ENCODE measurements around the gene CEP41. TPM values are rescaled to one million over a fixed set of nuclear protein-coding genes. Genes with fewer than 3 reads are reported as not detected.

The CEP41 gene
- total and polyA plus RNA-seq, 2 of the 13 experiments (the other 11 are each of a cell fraction or from before 2014, with no cell fraction given) = 8.7 to 9.0 TPM

DNA sequence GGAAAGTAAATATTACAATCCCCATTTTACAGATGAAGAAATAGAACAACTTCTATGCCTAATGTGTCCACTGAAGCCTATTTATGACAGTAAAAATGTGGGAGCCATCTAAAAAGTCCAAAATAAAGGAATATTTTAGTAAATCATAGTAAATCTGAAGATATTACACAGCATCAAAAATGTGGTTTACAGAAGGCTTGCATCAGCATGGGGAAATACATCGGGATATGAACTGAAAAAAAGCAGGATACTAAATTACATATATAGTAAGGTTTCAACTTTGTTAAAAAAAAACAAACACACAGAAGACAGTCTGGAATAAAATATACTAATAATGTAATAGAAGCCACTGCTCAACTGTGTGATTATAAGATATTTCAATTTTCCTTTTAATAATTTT is 39.7 kb downstream of the CEP41 start (continued):
- no peak for TF ChIP-seq ZNF724P (CRISPR knock-in tag; IDR thresholded peaks at IDR 0.05; ENCODE audit: borderline replicate concordance)
- no peak for TF ChIP-seq ZNF24 (IDR thresholded peaks at IDR 0.05)

DNA sequence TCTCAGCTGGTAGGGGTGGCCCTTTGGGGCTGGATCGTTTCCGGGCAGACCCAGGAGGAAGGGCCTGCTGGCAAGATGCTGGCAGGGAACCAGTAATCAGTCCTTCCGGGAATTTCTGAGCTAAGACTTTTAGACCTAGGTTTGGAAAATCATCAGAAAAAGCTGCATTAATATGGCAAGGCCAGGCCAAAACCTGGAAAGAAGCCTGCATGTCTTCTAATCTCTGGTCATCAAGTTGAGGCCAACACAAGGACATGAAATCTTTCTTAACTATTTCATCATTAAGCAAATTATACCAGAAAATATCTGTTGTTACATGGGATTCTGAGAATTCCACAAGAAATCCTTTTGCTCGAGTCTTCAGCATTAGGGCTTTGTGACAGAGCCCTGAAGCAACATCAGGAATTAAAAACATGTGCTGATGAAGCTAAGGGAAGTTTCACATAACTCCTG is 40.7 kb downstream of the CEP41 start:
- intact Hi-C loops (cut with micrococcal nuclease; ENCODE audit: unreplicated experiment) (no loop called here), in situ Hi-C loops (cut with HindIII; ENCODE audit: extremely low pct_ligation_motif_present, low pct_unique_long_range_greater_than_20kb) (no loop called here)
- no peaks in the 10 kb centered on the region for H3K4me1 ChIP-seq (ENCODE audit: insufficient read depth, low read length)
- H3K27me3 ChIP-seq (ENCODE audit: control insufficient read depth in 1 of 2, insufficient read depth in 2 of 2, low read length in 2 of 2) = no peaks in the 10 kb centered on the region
- ChIA-PET POLR2A (no interaction called here), CTCF (ENCODE audit: low intra/inter-chr PET ratio, low total read pairs) (no interaction called here)
- H3K4me3 ChIP-seq (replicated peaks in 1 of 3; ENCODE audit: insufficient read depth in 1 of 3, low read depth in 2 of 3, low read length in 3 of 3) = no peak overlapping the region
- FAIRE-seq = no peak
- ATAC-seq = no peak
- WGBS (ENCODE audit: low lambda C conversion rate) = 77% methylated on average over 4 of the region's 4 CpGs
- H3K27ac ChIP-seq (ENCODE audit: extremely low read length, insufficient read depth, low read length) = no peak overlapping the region
- H3K36me3 ChIP-seq (replicated peaks in 1 of 2; ENCODE audit: control insufficient read depth in 1 of 2, insufficient read depth in 2 of 2, low read length in 2 of 2) = no peaks in the 10 kb centered on the region; a peak in 1 of 5 replicates
- no peak for DNase-seq (ENCODE audit: low spot score)
- no peaks in the 10 kb centered on the region for H3K9me3 ChIP-seq (ENCODE audit: low read length)
- no peak overlapping the region for H3K4me2 ChIP-seq (ENCODE audit: low read depth, low read length)
- no peak overlapping the region for H3K9ac ChIP-seq (ENCODE audit: insufficient read depth, low read depth, low read length)
- BruUV-seq (replicated peaks) = no TSS peak
- H3K79me2 ChIP-seq (ENCODE audit: insufficient read depth, low read length) = no peaks in the 10 kb centered on the region
- no peak overlapping the region for H2AFZ ChIP-seq (ENCODE audit: low read length)
- TF ChIP-seq ELF3 (CRISPR knock-in tag; IDR thresholded peaks at IDR 0.05) (no peak), ZNF510 (CRISPR knock-in tag; IDR thresholded peaks at IDR 0.05; ENCODE audit: low read depth) (no peak), MIER3 (CRISPR knock-in tag; IDR thresholded peaks at IDR 0.05; ENCODE audit: borderline replicate concordance) (no peak), MXD4 (CRISPR knock-in tag; IDR thresholded peaks at IDR 0.05) (no peak), ZNF30 (CRISPR knock-in tag; IDR thresholded peaks at IDR 0.05) (no peak), FIP1L1 (IDR thresholded peaks at IDR 0.05; ENCODE audit: borderline replicate concordance, insufficient read depth, low read depth, low read length) (no peak), ZNF296 (CRISPR knock-in tag; conservative IDR thresholded peaks at IDR 0.05) (no peak), ZNF724P (CRISPR knock-in tag; IDR thresholded peaks at IDR 0.05; ENCODE audit: borderline replicate concordance) (no peak), ZNF737 (CRISPR knock-in tag; IDR thresholded peaks at IDR 0.05; ENCODE audit: borderline replicate concordance) (no peak), ETV5 (CRISPR knock-in tag; IDR thresholded peaks at IDR 0.05; ENCODE audit: borderline replicate concordance) (no peak), SRY (CRISPR knock-in tag; IDR thresholded peaks at IDR 0.05) (no peak), ZFY (CRISPR knock-in tag; IDR thresholded peaks at IDR 0.05) (no peak), PCBP2 (optimal IDR thresholded peaks at IDR 0.05; ENCODE audit: low read depth, low read length, poor library complexity, severe bottlenecking) (no peak)
- TF ChIP-seq, protein P1, sequence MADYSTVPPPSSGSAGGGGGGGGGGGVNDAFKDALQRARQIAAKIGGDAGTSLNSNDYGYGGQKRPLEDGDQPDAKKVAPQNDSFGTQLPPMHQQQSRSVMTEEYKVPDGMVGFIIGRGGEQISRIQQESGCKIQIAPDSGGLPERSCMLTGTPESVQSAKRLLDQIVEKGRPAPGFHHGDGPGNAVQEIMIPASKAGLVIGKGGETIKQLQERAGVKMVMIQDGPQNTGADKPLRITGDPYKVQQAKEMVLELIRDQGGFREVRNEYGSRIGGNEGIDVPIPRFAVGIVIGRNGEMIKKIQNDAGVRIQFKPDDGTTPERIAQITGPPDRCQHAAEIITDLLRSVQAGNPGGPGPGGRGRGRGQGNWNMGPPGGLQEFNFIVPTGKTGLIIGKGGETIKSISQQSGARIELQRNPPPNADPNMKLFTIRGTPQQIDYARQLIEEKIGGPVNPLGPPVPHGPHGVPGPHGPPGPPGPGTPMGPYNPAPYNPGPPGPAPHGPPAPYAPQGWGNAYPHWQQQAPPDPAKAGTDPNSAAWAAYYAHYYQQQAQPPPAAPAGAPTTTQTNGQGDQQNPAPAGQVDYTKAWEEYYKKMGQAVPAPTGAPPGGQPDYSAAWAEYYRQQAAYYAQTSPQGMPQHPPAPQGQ (CRISPR knock-in tag; IDR thresholded peaks at IDR 0.05; ENCODE audit: borderline replicate concordance) = no peak
- TF ChIP-seq, protein P2, sequence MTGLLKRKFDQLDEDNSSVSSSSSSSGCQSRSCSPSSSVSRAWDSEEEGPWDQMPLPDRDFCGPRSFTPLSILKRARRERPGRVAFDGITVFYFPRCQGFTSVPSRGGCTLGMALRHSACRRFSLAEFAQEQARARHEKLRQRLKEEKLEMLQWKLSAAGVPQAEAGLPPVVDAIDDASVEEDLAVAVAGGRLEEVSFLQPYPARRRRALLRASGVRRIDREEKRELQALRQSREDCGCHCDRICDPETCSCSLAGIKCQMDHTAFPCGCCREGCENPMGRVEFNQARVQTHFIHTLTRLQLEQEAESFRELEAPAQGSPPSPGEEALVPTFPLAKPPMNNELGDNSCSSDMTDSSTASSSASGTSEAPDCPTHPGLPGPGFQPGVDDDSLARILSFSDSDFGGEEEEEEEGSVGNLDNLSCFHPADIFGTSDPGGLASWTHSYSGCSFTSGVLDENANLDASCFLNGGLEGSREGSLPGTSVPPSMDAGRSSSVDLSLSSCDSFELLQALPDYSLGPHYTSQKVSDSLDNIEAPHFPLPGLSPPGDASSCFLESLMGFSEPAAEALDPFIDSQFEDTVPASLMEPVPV (CRISPR knock-in tag; IDR thresholded peaks at IDR 0.05) = no peak
- TF ChIP-seq, protein P3, sequence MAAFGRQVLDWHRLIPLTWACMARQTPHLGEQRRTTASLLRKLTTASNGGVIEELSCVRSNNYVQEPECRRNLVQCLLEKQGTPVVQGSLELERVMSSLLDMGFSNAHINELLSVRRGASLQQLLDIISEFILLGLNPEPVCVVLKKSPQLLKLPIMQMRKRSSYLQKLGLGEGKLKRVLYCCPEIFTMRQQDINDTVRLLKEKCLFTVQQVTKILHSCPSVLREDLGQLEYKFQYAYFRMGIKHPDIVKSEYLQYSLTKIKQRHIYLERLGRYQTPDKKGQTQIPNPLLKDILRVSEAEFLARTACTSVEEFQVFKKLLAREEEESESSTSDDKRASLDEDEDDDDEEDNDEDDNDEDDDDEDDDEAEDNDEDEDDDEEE (CRISPR knock-in tag; IDR thresholded peaks at IDR 0.05) = no peak
- no peaks in the 10 kb centered on the region for H4K20me1 ChIP-seq (ENCODE audit: insufficient read depth, low read length)

Data from HepG2 (cell line).